Measurements from ENCODE around the gene OCA2.
"Not testable (repeated sequence)": the region's sequence is repeated elsewhere in the genome, so short reads cannot be mapped to it uniquely, and the experiment has no call there.

OCA2 gene

GRCh38 chr15:27865926-27866325 is 233.2 kb downstream of the OCA2 start:
- DNase-seq, result no peak

DNA sequence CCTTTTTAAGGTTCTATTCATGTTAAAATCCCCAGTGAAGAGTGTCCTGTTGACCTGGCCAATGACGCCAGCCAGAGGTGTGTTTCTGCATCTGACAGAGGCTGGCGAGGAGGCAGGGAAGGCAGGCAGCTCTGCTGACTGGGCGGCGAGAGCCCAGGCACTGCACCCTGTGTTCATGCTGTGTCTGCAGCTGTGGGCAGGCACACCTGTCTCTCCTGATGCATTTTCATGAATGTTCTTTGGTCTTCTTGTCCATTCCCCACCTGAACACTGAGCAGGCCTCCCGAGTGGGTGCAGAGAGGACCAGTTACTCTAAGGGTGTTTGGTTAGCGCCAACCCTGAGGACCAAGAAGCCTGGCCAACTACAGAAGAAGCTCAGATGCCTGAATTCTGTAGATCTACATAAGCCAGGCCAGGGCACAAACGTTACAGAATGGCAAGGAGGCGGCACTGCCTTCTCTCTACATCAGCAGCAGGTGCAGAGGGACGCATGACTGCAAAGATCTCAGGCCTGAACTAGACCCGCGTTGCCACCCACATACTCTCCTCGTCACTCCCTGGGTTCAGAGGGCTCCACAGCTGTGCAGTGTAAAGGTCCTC is 233.7 kb downstream of the OCA2 start:
- DNase-seq, result no peak

GRCh38 chr15:27864719-27865118 is 234.4 kb downstream of the OCA2 start:
- DNase-seq, result no peak

DNA sequence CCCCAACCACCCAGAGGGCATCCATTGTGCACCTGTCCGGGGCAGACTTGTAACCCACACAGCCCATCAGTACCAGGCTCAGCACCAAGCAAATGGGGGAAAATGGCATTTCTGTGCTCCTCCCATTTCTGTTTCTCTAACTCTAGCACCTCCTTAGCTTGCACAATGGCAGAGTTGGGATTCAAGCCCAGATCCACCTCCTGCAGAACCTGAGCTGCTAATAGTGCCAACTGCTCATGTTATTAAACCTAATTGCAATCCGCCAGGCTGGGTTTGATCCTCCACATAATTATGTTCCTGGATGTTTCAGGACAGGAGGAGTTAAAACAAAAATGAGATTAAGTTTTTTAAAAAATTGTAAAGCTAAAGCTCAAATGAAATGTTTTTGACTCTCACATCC is 235.0 kb downstream of the OCA2 start:
- no peak for DNase-seq

- no peak for DNase-seq
These were observed 236.1 kb downstream of the OCA2 start for GRCh38 chr15:27863000-27863399.

DNA sequence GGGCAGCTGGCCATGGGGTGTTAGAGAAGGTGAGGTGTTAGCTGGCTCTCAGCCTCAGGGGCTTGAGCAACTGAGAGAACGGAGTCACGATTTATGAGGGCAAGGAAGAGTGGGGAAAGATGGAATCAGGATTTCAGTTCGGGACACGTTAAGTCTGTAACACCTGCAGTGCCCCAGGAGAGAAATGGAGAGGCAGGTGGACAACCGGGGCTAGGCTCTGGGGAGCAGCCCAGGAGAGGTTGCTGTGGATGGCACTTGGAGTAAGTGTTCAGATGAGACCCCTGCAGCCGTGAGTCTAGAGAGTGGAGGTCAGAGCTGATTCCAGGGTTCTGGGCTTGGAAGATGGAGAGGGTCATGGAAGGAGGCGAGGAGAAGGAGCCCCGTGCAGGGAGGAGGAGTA is 237.9 kb downstream of the OCA2 start:
- no peak for DNase-seq

DNA sequence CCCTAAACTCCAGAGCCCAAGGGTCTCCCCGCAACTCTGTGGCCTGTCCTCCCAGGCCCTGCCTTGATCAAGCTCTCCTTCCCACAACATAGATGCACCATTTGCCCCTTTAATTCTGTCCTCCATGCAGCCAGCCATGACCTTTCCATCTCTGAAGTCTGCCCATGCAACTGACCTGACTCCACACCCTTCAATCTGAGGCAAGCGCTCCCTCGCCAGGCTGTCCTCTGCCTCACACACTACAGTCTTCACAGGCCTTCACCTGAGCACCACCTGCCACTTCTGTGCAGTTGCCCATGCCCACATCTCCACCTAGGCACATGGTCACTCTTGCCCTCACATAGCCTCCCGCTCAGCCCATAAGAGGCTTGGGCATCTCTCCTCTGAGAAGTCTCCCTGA is 244.0 kb downstream of the OCA2 start:
- no peak for DNase-seq

- DNase-seq, result no peak
These were observed 244.5 kb downstream of the OCA2 start for GRCh38 chr15:27854601-27855000.

DNA sequence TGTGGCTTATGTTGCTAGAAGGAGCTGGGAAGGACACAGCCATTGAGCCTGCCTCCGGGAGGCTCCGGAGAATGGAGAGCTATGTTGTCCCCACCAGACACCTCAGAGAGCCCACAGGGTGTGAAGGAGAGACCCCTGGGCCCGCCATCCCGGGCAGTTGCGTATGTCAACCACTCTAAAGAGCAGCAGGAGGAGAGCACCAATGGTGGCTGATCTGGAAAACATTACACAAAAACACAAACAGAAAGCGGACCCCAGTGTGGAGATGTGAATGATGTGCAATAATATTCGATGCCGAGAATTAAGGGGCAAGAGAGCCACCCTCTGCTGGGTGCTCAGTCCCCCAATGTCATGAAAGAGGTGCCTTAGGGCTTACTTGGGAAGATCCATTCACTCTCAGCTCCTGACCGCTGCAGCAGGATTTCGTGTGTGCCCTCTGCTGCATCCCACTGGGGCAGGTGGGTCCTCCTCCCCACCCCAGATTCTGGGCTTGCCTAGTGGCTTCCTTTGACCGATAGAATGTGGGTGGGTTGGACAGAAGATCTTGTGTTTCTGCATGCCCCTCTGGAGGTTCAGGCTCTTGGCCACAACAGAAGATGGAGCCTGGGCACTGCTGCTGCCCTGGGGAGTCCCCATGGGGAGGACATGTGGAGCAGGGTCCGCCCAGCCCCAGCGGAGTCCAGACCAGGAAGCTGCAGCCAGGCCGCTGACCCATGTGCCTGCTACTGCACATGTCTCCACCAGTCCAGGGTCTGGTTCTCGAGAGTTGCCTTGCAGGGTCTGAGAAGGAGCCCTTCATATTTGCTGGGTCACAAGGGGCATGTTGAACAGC is 245.3 kb downstream of the OCA2 start:
- DNase-seq, result no peak

- no peak for DNase-seq
These were observed 247.3 kb downstream of the OCA2 start for GRCh38 chr15:27851858-27852210.

DNA sequence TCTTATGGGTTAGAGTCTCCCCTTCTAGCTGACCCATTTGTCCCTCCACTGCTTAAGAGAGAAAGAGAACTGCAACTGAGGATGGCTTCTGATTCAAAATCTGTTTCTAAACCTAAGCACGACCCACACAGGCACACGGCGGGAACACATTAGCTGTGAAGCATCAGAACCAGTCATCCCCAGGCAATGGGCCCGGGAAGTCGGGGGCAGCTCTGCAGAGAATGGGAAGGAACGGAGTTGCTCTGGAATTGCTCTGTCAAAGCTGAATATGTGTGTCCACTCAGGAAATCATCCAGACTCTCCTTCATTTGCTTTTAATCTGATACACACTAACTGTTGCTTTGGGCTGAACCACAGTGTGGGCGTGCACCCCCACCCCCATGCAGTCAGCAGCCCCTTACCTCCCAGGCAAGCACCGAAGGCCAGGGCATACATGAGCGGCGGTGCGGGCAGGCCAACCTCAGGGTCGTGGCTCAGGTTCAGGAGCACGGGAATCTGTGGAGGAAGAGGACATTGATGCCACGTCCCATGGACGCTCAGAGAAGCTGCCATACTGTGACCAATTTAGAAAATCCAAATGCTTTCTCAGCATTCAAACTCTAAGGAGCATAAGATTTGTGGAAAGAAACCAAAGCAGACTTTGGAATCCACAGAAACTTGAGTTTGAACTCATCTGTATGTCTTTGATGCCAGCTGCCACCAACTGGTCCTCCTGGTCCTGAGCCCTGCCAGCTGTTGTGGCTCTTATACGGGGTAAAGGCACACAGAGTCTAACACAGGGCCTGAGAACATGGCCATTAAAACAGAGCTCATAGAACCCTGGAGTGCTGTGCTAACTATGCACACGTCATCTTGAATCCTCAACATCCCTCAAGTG is 247.9 kb downstream of the OCA2 start:
- no peak for DNase-seq

GRCh38 chr15:27850050-27850449 is 249.1 kb downstream of the OCA2 start:
- DNase-seq, result no peak

- not testable (repeated sequence) for DNase-seq
These were observed 250.2 kb downstream of the OCA2 start for GRCh38 chr15:27848936-27849335.

DNA sequence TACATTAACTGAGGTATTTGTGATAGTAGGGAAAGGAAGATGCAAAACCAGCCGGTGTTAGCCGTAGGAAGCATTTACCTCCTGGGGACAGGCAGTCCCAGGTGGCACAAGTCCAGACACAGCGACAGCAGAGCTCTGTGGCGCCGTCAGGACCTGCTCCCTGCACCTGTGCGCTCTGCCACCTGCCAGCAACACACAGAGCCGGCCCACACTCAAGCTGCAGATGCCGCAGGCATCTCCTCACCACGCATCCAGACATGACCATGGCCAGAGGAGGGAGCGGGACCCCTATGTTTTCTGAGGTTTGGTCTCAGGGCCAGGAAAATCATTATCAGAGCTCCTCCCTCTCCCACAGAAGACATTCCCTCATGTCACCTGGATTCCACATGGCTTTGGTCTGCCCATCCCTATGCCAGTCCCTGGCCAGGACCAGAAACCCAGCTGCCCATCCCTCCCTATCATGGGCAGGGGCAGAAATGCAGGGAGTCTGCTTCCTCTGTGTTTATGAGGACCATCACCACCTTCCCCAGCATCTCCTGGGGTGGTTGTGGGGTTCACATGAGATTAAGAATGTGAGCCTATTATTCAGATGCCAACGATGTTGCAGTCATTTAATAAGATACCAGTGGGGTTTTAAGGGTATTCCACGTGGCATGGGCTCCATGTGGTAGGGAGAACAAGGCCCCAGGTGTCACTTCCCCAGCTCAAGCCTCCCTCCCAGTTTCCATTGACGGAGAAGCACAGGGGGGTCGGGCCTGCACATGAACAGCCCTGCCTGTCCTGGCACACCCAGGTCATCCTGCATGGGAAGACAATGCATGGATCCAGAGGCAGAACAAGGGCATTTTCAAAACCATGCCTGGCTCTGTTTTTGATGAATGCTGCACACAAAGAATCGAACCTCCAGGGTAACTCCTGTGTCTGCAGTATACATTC is 251.1 kb downstream of the OCA2 start:
- DNase-seq, result peak; percentile 44

- DNase-seq, result no peak
These were observed 252.3 kb downstream of the OCA2 start for GRCh38 chr15:27846722-27847395.

DNA sequence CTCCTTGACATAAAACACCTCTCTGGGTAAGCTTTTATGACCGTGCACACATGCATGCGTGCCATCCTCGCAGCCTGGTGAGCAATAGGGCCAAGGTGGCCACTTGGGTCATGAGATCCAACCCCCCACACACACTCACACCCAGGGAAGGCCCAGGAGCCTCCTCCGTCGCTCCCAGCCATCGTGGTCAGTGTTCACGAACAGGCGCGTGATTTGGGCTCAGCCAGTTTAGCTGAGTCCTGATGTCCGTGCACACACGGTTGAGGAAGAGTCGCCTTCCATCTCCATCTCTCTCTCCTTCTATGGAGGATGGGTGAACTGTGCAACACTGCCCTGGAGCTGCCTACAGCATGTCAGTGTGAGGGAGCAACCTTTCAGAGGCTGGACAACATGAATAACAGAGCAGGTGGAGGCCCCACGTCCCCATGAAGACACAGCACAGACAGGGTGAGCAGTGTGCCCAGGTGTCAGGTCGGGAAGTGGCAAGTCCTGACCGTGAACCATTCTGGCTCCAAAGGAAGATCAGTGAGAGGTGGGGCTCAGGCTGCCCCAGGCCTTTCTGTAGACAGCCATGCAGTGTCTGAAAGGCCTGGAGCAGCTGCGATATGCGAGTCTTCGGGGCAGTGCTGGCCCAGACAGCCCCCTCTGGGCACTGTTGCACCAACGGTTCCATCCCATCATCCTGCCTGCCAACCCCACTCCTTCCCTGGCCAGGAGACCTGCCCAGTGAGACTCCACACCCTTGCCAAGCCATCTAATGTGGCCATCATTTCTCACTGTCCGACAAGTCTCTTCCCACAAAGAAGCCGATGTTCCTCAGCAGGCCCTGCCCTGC is 253.4 kb downstream of the OCA2 start:
- DNase-seq, result no peak

DNA sequence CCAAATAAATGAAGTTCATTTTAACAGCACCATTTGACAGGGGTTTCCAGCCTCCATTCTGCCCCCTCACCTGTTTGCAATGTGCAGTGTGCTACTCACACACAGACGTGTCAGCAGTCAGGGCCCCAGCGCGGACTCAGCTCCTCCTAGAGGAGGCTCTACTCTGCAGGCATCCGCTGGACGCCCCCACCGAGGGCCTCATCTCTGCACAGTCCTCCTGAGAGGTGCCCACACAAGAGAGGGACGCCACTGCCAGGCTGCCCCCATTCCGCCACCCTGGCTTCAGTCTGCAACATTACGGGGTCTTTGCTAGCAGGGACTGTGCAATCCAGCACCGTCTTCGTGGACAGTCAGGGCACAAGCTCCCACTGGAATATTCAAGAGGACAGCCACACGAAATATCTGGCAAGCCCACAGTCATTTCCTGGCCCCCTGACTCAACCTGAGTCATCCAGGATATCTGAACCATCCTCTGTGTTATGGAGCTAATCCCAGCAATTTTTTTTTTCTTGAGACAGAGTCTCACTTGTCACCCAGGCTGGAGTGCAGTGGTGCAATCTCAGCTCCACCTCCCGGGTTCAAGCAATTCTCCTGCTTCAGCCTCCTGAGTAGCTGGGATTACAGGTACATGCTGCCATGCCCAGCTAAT is 255.0 kb downstream of the OCA2 start:
- no peak for DNase-seq

DNA sequence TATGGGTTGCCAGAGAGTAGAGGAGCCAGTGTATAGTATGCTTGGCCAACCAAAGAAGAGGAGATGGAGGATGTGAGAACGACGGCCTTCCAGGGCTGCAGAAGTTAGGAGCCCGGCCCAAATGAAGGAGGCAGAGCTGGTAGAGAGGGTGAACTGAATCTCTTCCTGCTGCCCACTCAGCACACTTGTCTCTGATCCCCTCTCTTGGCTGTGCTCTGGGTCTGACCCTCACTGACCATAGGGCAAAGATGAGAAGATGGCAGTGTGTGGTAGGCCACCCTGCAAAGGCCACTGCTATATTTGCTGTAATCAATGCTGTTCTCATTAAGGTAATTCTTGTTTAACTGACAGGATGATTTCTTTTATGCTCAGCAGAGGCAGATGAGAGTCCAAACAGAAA is 256.0 kb downstream of the OCA2 start:
- DNase-seq, result no peak

DNA sequence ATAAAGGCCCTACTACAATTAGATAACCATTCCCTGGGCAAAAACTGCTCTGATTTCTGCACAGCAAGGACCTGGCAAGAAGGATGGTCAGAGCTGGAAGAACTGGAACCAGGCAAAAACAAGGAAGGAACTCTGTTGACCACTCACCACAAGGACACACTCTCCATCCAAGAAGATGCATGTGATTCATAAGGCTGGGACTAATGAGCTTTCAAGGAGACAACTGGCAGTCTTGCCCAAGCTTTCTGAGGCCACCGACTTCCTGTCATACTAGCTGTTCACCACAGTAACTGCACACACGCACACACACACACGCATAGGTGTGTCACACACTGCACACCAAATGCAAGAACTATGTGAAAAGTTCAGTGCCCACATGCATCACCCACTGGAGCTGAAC is 256.6 kb downstream of the OCA2 start:
- DNase-seq, result no peak

GRCh38 chr15:27835233-27835939 is 263.7 kb downstream of the OCA2 start:
- DNase-seq, result no peak

Measured in NCI-H2171 (cell line).